T-cell (primary cell): Measurements from ENCODE around the gene IRF2BP2. TPM values are rescaled to one million over a fixed set of nuclear protein-coding genes. Genes with fewer than 3 reads are reported as not detected.

Experiments
- ATAC-seq, 4 experiments: fragments of 200-7000 bp in 3 of 4; fragments of 150-1000 bp in 1 of 4; cut with Tn5 transposase; replicated peaks in 1 of 4; 1 replicate in 3 of 4; 2 replicates in 1 of 4; pipeline ENCODE4 v1.10.0; 2021; ENCODE audit warnings: moderate library complexity in 3 of 4, mild to moderate bottlenecking in 2 of 4, moderate number of reproducible peaks in 1 of 4
- CTCF ChIA-PET, 2 donors: fragments of 300-600 bp; sonication (Branson Sonifier 250); formaldehyde crosslinking; loops; one replicate each; lab custom pipeline; 2022; ENCODE audit warnings: antibody characterized with exemption in 2 of 2; lab: Charles Lee
- POLR2A ChIA-PET, 2 donors: fragments of 300-600 bp; sonication (Branson Sonifier 250); formaldehyde crosslinking; loops; one replicate each; lab custom pipeline; 2022; ENCODE audit warnings: antibody characterized with exemption in 2 of 2; lab: Charles Lee
- DNase-seq, 35 experiments: peaks; one replicate each; pipeline versions ENCODE4 v3.0.0 to v3.0.0-alpha.2; 2013 to 2023
- H3K27ac ChIP-seq: one replicate; pipeline ENCODE4 v1.5.1; 2013; ENCODE audit warnings: low read length
- H3K27me3 ChIP-seq, 2 experiments: replicated peaks in 1 of 2; 1 replicate in 1 of 2; 2 replicates in 1 of 2; pipeline versions ENCODE4 v1.6.1 to v1.7.0; 2013; ENCODE audit warnings: low read length in 1 of 2, mixed read lengths in 1 of 2; ENCODE audit not compliant: control insufficient read depth in 2 of 2, insufficient read depth in 2 of 2; ENCODE audit errors: extremely low read depth in 1 of 2
- H3K36me3 ChIP-seq, 2 donors: 1 replicate in 1 of 2; 2 replicates in 1 of 2; pipeline versions ENCODE4 v1.6.1 to v1.7.0; 2013; ENCODE audit warnings: low read length in 1 of 2; ENCODE audit not compliant: control insufficient read depth in 2 of 2, insufficient read depth in 1 of 2; ENCODE audit errors: extremely low read depth in 1 of 2
- H3K4me1 ChIP-seq, 2 experiments: 1 replicate in 1 of 2; 2 replicates in 1 of 2; pipeline versions ENCODE4 v1.6.1 to v1.7.0; 2013; ENCODE audit warnings: low read length in 2 of 2, mixed read lengths in 1 of 2; ENCODE audit not compliant: insufficient read depth in 2 of 2, control insufficient read depth in 1 of 2; ENCODE audit errors: extremely low read depth in 1 of 2
- H3K4me3 ChIP-seq, 2 donors: 1 replicate in 1 of 2; 2 replicates in 1 of 2; pipeline versions ENCODE4 v1.5.1 to v1.7.0; 2013; ENCODE audit warnings: mild to moderate bottlenecking in 2 of 2, low read length in 1 of 2, moderate library complexity in 1 of 2; ENCODE audit not compliant: control insufficient read depth in 1 of 2; ENCODE audit errors: extremely low read depth in 1 of 2
- H3K9me3 ChIP-seq: 2 replicates; pipeline ENCODE4 v1.7.0; 2013
- H3K27ac Mint-ChIP-seq, 2 donors: one replicate each; pipeline ENCODE4 v1.8.0; 2020 to 2021; ENCODE audit warnings: mild to moderate bottlenecking in 2 of 2, mixed read lengths in 2 of 2
- H3K27me3 Mint-ChIP-seq, 2 donors: one replicate each; pipeline ENCODE4 v1.8.0; 2021 to 2022; ENCODE audit warnings: mixed read lengths in 2 of 2
- H3K36me3 Mint-ChIP-seq: one replicate; pipeline ENCODE4 v1.8.0; 2021; ENCODE audit warnings: mixed read lengths
- H3K4me1 Mint-ChIP-seq, 3 donors: one replicate each; pipeline ENCODE4 v1.8.0; 2020 to 2022; ENCODE audit warnings: mixed read lengths in 3 of 3, mild to moderate bottlenecking in 1 of 3
- H3K4me3 Mint-ChIP-seq, 3 donors: one replicate each; pipeline ENCODE4 v1.8.0; 2020 to 2022; ENCODE audit warnings: mild to moderate bottlenecking in 3 of 3, mixed read lengths in 3 of 3, moderate library complexity in 3 of 3
- H3K9me3 Mint-ChIP-seq, 3 donors: one replicate each; pipeline ENCODE4 v1.8.0; 2020 to 2022; ENCODE audit warnings: mixed read lengths in 3 of 3
- WGBS: methylation state at CpG from one replicate; pipeline ENCODE4 v1.1.5; 2013; ENCODE audit warnings: missing lambda C conversion rate; ENCODE audit not compliant: insufficient coverage; 5-methylcytosine and 5-hydroxymethylcytosine counted together
- total RNA-seq, 35 experiments: library from RNA in 6 of 35; stranded (reverse) in 6 of 35; fragments of 120-200 nt in 1 of 35; gene quantifications; one replicate each; pipeline versions ENCODE4 v1.2.1 to v1.2.4 and lab custom pipeline; 2013 to 2026

The IRF2BP2 gene
- total RNA-seq, 5 donors from 2014 or later (not counting 1 experiment from before 2014, with no cell fraction given) = 141 to 406 (median 163) TPM

GRCh38 chr1:234568345-234568744 is 41.6 kb downstream of the IRF2BP2 start:
- Mint-ChIP-seq H3K4me3 (no peak overlapping the region), H3K27me3 (no peaks in the 10 kb centered on the region), H3K9me3 (no peaks in the 10 kb centered on the region), H3K36me3 (no peaks in the 10 kb centered on the region), H3K4me1 (no peaks in the 10 kb centered on the region), H3K27ac (no peak overlapping the region)
- no CpG with 5 or more reads among the region's 1 CpG for WGBS
- ChIA-PET POLR2A (no interaction called here), CTCF (no interaction called here)
- Histone ChIP-seq H3K27ac (no peak overlapping the region), H3K36me3 (no peaks in the 10 kb centered on the region), H3K27me3 (no peaks in the 10 kb centered on the region), H3K4me3 (no peak overlapping the region), H3K4me1 (no peaks in the 10 kb centered on the region), H3K9me3 (no peaks in the 10 kb centered on the region)
- ATAC-seq = no peak
- DNase-seq = no peak

- Histone ChIP-seq H3K4me1 (no peaks in the 10 kb centered on the region), H3K36me3 (no peaks in the 10 kb centered on the region), H3K27ac (no peak overlapping the region), H3K4me3 (no peak overlapping the region), H3K9me3 (no peaks in the 10 kb centered on the region), H3K27me3 (no peaks in the 10 kb centered on the region)
- DNase-seq = no peak
- no peaks in the 10 kb centered on the region for H3K27me3 Mint-ChIP-seq
- 100% methylated on average over 1 of the region's 2 CpGs for WGBS
- H3K4me3 Mint-ChIP-seq = no peak overlapping the region
- ATAC-seq = no peak
- no peak overlapping the region for H3K27ac Mint-ChIP-seq
- H3K4me1 Mint-ChIP-seq = no peaks in the 10 kb centered on the region
- no peaks in the 10 kb centered on the region for H3K36me3 Mint-ChIP-seq
- POLR2A ChIA-PET = interaction anchor here in 1 of 2 donors (0.6 kb wide), 1 partner anchor 947 kb away, joined by 3 read pairs; no protein-coding TSS in a partner anchor
- H3K9me3 Mint-ChIP-seq = no peaks in the 10 kb centered on the region
- CTCF ChIA-PET = no interaction called here
These were observed 44.8 kb downstream of the IRF2BP2 start for GRCh38 chr1:234565132-234565531.

GRCh38 chr1:234564035-234565029 is 45.6 kb downstream of the IRF2BP2 start:
- H3K27ac ChIP-seq = no peak overlapping the region
- no peak overlapping the region for H3K4me3 Mint-ChIP-seq
- H3K36me3 Mint-ChIP-seq = no peaks in the 10 kb centered on the region
- H3K4me1 Mint-ChIP-seq = no peaks in the 10 kb centered on the region
- ChIA-PET POLR2A (no interaction called here), CTCF (interaction anchor here in 1 of 2 donors (0.6 kb wide), 1 partner anchor 64 kb away, joined by 4 read pairs; no protein-coding TSS in a partner anchor)
- H3K9me3 Mint-ChIP-seq = no peaks in the 10 kb centered on the region
- no peaks in the 10 kb centered on the region for H3K36me3 ChIP-seq
- ATAC-seq (no peak), DNase-seq (no peak)
- H3K9me3 ChIP-seq = no peaks in the 10 kb centered on the region
- WGBS = 83% methylated on average over 2 of the region's 7 CpGs
- H3K27me3 Mint-ChIP-seq = no peaks in the 10 kb centered on the region
- peaks cover 0 to 3% of the 10 kb centered on the region in 2 experiments for H3K27me3 ChIP-seq
- H3K4me3 ChIP-seq = no peak overlapping the region
- no peaks in the 10 kb centered on the region for H3K4me1 ChIP-seq
- no peak overlapping the region for H3K27ac Mint-ChIP-seq

GRCh38 chr1:234562334-234562733 is 47.6 kb downstream of the IRF2BP2 start:
- Histone ChIP-seq H3K9me3 (no peaks in the 10 kb centered on the region), H3K4me1 (no peaks in the 10 kb centered on the region), H3K27ac (no peak overlapping the region), H3K36me3 (no peaks in the 10 kb centered on the region), H3K27me3 (peaks cover 0 to 3% of the 10 kb centered on the region in 2 experiments), H3K4me3 (no peak overlapping the region)
- ChIA-PET POLR2A (no interaction called here), CTCF (no interaction called here)
- Mint-ChIP-seq H3K27me3 (no peaks in the 10 kb centered on the region), H3K4me1 (no peaks in the 10 kb centered on the region), H3K27ac (no peak overlapping the region), H3K4me3 (no peak overlapping the region), H3K36me3 (no peaks in the 10 kb centered on the region), H3K9me3 (no peaks in the 10 kb centered on the region)
- no peak for DNase-seq
- ATAC-seq = no peak
- WGBS = 87% methylated on average over 6 of the region's 7 CpGs

GRCh38 chr1:234561319-234561718 is 48.7 kb downstream of the IRF2BP2 start:
- Histone ChIP-seq H3K4me3 (no peak overlapping the region), H3K27me3 (peaks cover 0 to 3% of the 10 kb centered on the region in 2 experiments), H3K4me1 (no peaks in the 10 kb centered on the region), H3K36me3 (no peaks in the 10 kb centered on the region), H3K27ac (no peak overlapping the region), H3K9me3 (no peaks in the 10 kb centered on the region)
- ATAC-seq = no peak
- H3K4me1 Mint-ChIP-seq = no peaks in the 10 kb centered on the region
- POLR2A ChIA-PET = no interaction called here
- H3K27me3 Mint-ChIP-seq = no peaks in the 10 kb centered on the region
- WGBS = 94% methylated on average over 5 of the region's 5 CpGs
- no peak overlapping the region for H3K4me3 Mint-ChIP-seq
- CTCF ChIA-PET = interaction anchor here (0.5 to 0.6 kb wide), 2 partner anchors 36 to 59 kb away, joined by 4 to 8 read pairs; no protein-coding TSS in a partner anchor
- no peaks in the 10 kb centered on the region for H3K9me3 Mint-ChIP-seq
- H3K27ac Mint-ChIP-seq = no peak overlapping the region
- DNase-seq = no peak
- H3K36me3 Mint-ChIP-seq = no peaks in the 10 kb centered on the region

- no peaks in the 10 kb centered on the region for H3K4me1 ChIP-seq
- Mint-ChIP-seq H3K27me3 (no peaks in the 10 kb centered on the region), H3K36me3 (no peaks in the 10 kb centered on the region), H3K9me3 (no peaks in the 10 kb centered on the region), H3K27ac (no peak overlapping the region), H3K4me3 (no peak overlapping the region), H3K4me1 (no peaks in the 10 kb centered on the region)
- POLR2A ChIA-PET = no interaction called here
- CTCF ChIA-PET = no interaction called here
- no peak for DNase-seq
- WGBS = 87% methylated on average over 11 of the region's 14 CpGs
- H3K27me3 ChIP-seq = peaks cover 0 to 3% of the 10 kb centered on the region in 2 experiments
- no peak overlapping the region for H3K4me3 ChIP-seq
- no peaks in the 10 kb centered on the region for H3K36me3 ChIP-seq
- H3K27ac ChIP-seq = no peak overlapping the region
- H3K9me3 ChIP-seq = no peaks in the 10 kb centered on the region
- no peak for ATAC-seq
These were observed 49.9 kb downstream of the IRF2BP2 start for GRCh38 chr1:234559902-234560676.
